Cardiac fibroblast (primary cell): ENCODE results near the gene PIK3AP1.

Experiments used
- DNase-seq, 2 donors: peaks; one replicate each; pipeline versions ENCODE4 v3.0.0 to v3.0.0-alpha.2; 2010; ENCODE audit warnings: low read depth in 2 of 2
- H3K4me3 ChIP-seq, 2 donors: replicated peaks in 1 of 2; 1 replicate in 1 of 2; 2 replicates in 1 of 2; pipeline ENCODE4 v1.5.1; 2011; ENCODE audit warnings: low read depth in 2 of 2, low read length in 2 of 2, mild to moderate bottlenecking in 2 of 2, moderate library complexity in 1 of 2
- CTCF ChIP-seq: IDR thresholded peaks from one replicate; pipeline ENCODE4 v1.5.1; 2011; ENCODE audit warnings: low read depth, mild to moderate bottlenecking, low read length, inconsistent platforms

The PIK3AP1 gene

DNA sequence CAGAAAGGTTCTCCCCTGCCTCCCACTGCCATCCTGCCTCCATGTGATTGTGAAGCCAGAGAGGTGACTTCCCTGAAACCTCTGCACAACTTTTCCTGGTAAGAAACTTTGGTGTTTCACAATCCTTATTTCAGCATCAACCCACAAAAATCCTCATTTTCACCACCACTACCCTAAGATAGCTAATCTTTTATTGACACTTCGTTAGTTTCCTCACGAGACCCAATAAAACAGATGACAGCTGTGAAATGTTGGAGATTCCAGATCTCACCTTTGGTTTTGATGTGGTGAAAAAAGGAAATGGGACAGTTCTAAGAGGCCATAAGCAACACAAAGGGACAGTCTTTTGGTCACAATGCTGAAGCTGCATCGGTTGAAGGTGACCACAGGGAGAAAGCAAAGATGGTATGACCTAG is 73.6 kb downstream of the PIK3AP1 start:
- TF ChIP-seq CTCF = no peak
- H3K4me3 ChIP-seq = no peak overlapping the region
- no peak for DNase-seq

- H3K4me3 ChIP-seq = no peak overlapping the region
- TF ChIP-seq CTCF = no peak
- no peak for DNase-seq
Measured at GRCh38 chr10:96646301-96646700, 74.0 kb downstream of the PIK3AP1 start.

DNA sequence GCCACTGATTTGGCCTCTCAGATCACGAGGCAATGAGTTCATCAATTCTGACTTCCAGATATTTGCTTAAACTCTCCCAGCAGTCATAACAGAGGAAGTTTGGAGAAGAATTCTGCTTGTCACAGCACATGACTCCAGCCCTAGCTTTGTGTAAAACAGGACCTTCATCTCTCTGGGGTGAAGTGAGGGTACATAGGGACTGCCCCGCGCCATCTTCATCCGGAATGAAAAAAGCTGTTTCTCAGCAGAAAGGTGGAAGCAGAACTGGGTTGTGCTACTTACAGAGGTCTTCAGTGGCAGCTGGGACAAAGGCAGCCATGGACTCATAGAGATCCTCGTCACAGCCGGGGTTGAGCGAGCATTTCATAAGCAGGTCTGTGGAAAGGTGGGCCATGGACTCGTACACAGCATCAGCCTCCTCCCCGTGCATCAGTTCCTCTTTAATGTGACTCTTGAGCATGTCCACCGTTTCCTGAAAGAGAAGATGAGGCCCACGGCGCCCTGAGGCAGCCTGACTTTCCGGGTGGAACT is 75.1 kb downstream of the PIK3AP1 start:
- no peak for TF ChIP-seq CTCF
- DNase-seq = no peak
- H3K4me3 ChIP-seq = no peak overlapping the region

GRCh38 chr10:96643920-96644319 is 76.4 kb downstream of the PIK3AP1 start:
- no peak overlapping the region for H3K4me3 ChIP-seq
- TF ChIP-seq CTCF = no peak
- DNase-seq = no peak

- no peak overlapping the region for H3K4me3 ChIP-seq
- TF ChIP-seq CTCF = peak; percentile 21
- DNase-seq = peak in 1 of 2 donors; percentile 18
Measured at GRCh38 chr10:96642973-96643372, 77.3 kb downstream of the PIK3AP1 start.

GRCh38 chr10:96642530-96642929 is 77.8 kb downstream of the PIK3AP1 start:
- H3K4me3 ChIP-seq = no peak overlapping the region
- no peak for TF ChIP-seq CTCF
- DNase-seq = no peak
